WTC11 (cell line): ENCODE measurements around the gene VIT. TPM values are rescaled to one million over a fixed set of nuclear protein-coding genes. Genes with fewer than 3 reads are reported as not detected.

Source experiments
- ATAC-seq: fragments of 200-7000 bp; cut with Tn5 transposase; 2 replicates; pipeline ENCODE4 v1.10.0; 2021; ENCODE audit warnings: mild to moderate bottlenecking, moderate library complexity
- CTCF ChIA-PET: fragments of 300-600 bp; sonication (Branson Sonifier 250); formaldehyde crosslinking; loops from one replicate; lab custom pipeline; 2021; ENCODE audit warnings: antibody characterized with exemption; lab: Charles Lee
- POLR2A ChIA-PET: fragments of 350-600 bp; sonication (Branson Sonifier 250); formaldehyde crosslinking; loops from one replicate; lab custom pipeline; 2021; ENCODE audit warnings: antibody characterized with exemption; lab: Charles Lee
- DNase-seq: peaks from one replicate; pipeline ENCODE4 v3.0.0; 2021; ENCODE audit warnings: low spot score
- H3K27ac Mint-ChIP-seq: 2 replicates; pipeline ENCODE4 v1.8.0; 2021; ENCODE audit warnings: mixed read lengths
- H3K27me3 Mint-ChIP-seq: 2 replicates; pipeline ENCODE4 v1.8.0; 2021; ENCODE audit warnings: low read depth, mild to moderate bottlenecking, moderate library complexity, mixed read lengths
- H3K36me3 Mint-ChIP-seq: 2 replicates; pipeline ENCODE4 v1.8.0; 2021; ENCODE audit warnings: mixed read lengths
- H3K4me1 Mint-ChIP-seq: 2 replicates; pipeline ENCODE4 v1.8.0; 2022; ENCODE audit warnings: mixed read lengths
- H3K4me3 Mint-ChIP-seq: 2 replicates; pipeline ENCODE4 v1.8.0; 2021; ENCODE audit warnings: mild to moderate bottlenecking, moderate library complexity, mixed read lengths
- H3K9me3 Mint-ChIP-seq: 2 replicates; pipeline ENCODE4 v1.8.0; 2021; ENCODE audit warnings: mixed read lengths
- CBFB ChIP-seq: sonication (generic); formaldehyde crosslinking; IDR thresholded peaks from 2 replicates; pipeline ENCODE4 v1.8.1; 2022; ENCODE audit warnings: mild to moderate bottlenecking, low read depth, missing genetic modification reagents
- CREB1 ChIP-seq: sonication (generic); formaldehyde crosslinking; IDR thresholded peaks from 2 replicates; pipeline ENCODE4 v1.8.0; 2023; ENCODE audit warnings: mild to moderate bottlenecking, missing genetic modification reagents
- ELF4 ChIP-seq: sonication (generic); formaldehyde crosslinking; IDR thresholded peaks from 2 replicates; pipeline ENCODE4 v1.8.1; 2022; ENCODE audit warnings: low read depth, mild to moderate bottlenecking, moderate library complexity, missing genetic modification reagents
- GABPB1 ChIP-seq: sonication (generic); formaldehyde crosslinking; IDR thresholded peaks from 2 replicates; pipeline ENCODE4 v1.8.1; 2023; ENCODE audit warnings: mild to moderate bottlenecking, missing genetic modification reagents
- HMGXB4 ChIP-seq: sonication (generic); formaldehyde crosslinking; IDR thresholded peaks from 2 replicates; pipeline ENCODE4 v1.8.1; 2023; ENCODE audit warnings: mild to moderate bottlenecking, moderate library complexity, missing genetic modification reagents
- NFYB ChIP-seq: sonication (generic); formaldehyde crosslinking; conservative IDR thresholded peaks from 2 replicates; pipeline ENCODE4 v1.8.0; 2022; ENCODE audit warnings: low read depth, missing genetic modification reagents
- NR1H2 ChIP-seq: sonication (generic); formaldehyde crosslinking; IDR thresholded peaks from 2 replicates; pipeline ENCODE4 v1.9.0; 2021; ENCODE audit warnings: mild to moderate bottlenecking, moderate library complexity, missing genetic modification reagents
- SMAD4 ChIP-seq: sonication (generic); formaldehyde crosslinking; IDR thresholded peaks from 2 replicates; pipeline ENCODE4 v1.8.0; 2022; ENCODE audit warnings: mild to moderate bottlenecking, missing genetic modification reagents
- TEAD4 ChIP-seq: sonication (generic); formaldehyde crosslinking; IDR thresholded peaks from 2 replicates; pipeline ENCODE4 v1.8.0; 2022; ENCODE audit warnings: mild to moderate bottlenecking, missing genetic modification reagents
- TP53 ChIP-seq: sonication (generic); formaldehyde crosslinking; IDR thresholded peaks from 2 replicates; pipeline ENCODE4 v1.8.1; 2023; ENCODE audit warnings: mild to moderate bottlenecking, missing genetic modification reagents
- ZBTB21 ChIP-seq: sonication (generic); formaldehyde crosslinking; IDR thresholded peaks from 2 replicates; pipeline ENCODE4 v1.8.1; 2023; ENCODE audit warnings: mild to moderate bottlenecking, missing genetic modification reagents, borderline replicate concordance
- ZNF219 ChIP-seq: sonication (generic); formaldehyde crosslinking; IDR thresholded peaks from 2 replicates; pipeline ENCODE4 v1.8.0; 2023; ENCODE audit warnings: missing genetic modification reagents, mild to moderate bottlenecking, borderline replicate concordance
- ZNF671 ChIP-seq: fragments of 250-450 bp; sonication (Bioruptor Pico); IDR thresholded peaks from 2 replicates; pipeline ENCODE4 v1.8.0; 2021; ENCODE audit warnings: mild to moderate bottlenecking
- total RNA-seq: library from RNA; stranded (reverse); gene quantifications from 3 replicates; pipeline ENCODE4 v1.2.3, GENCODE V29; 2021
- TF ChIP-seq, protein P1 (sequence below): sonication (generic); formaldehyde crosslinking; IDR thresholded peaks from 2 replicates; pipeline ENCODE4 v1.8.1; 2023; ENCODE audit warnings: mild to moderate bottlenecking, missing genetic modification reagents, moderate library complexity
- TF ChIP-seq, protein P2 (sequence below): sonication (generic); formaldehyde crosslinking; IDR thresholded peaks from 2 replicates; pipeline ENCODE4 v1.8.0; 2023; ENCODE audit warnings: missing genetic modification reagents
- TF ChIP-seq, protein P3 (sequence below): sonication (generic); formaldehyde crosslinking; IDR thresholded peaks from 2 replicates; pipeline ENCODE4 v1.8.0; 2022; ENCODE audit warnings: mild to moderate bottlenecking, missing genetic modification reagents
- TF ChIP-seq, protein P4 (sequence below): sonication (generic); formaldehyde crosslinking; IDR thresholded peaks from 2 replicates; pipeline ENCODE4 v1.8.0; 2023; ENCODE audit warnings: mild to moderate bottlenecking, missing genetic modification reagents

VIT gene
- total RNA-seq, 1 experiment from 2014 or later = 0.46 TPM

GRCh38 chr2:36857713-36858112 is 161.2 kb downstream of the VIT start (continued):
- TF ChIP-seq, protein P1, sequence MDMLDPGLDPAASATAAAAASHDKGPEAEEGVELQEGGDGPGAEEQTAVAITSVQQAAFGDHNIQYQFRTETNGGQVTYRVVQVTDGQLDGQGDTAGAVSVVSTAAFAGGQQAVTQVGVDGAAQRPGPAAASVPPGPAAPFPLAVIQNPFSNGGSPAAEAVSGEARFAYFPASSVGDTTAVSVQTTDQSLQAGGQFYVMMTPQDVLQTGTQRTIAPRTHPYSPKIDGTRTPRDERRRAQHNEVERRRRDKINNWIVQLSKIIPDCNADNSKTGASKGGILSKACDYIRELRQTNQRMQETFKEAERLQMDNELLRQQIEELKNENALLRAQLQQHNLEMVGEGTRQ (CRISPR knock-in tag) = no peak
- no peak for TF ChIP-seq ELF4 (CRISPR knock-in tag)
- TF ChIP-seq HMGXB4 (CRISPR knock-in tag) = no peak
- TF ChIP-seq TEAD4 (CRISPR knock-in tag) = no peak
- no peak for TF ChIP-seq ZNF219 (CRISPR knock-in tag)
- no peak for TF ChIP-seq NFYB (CRISPR knock-in tag)
- TF ChIP-seq, protein P2, sequence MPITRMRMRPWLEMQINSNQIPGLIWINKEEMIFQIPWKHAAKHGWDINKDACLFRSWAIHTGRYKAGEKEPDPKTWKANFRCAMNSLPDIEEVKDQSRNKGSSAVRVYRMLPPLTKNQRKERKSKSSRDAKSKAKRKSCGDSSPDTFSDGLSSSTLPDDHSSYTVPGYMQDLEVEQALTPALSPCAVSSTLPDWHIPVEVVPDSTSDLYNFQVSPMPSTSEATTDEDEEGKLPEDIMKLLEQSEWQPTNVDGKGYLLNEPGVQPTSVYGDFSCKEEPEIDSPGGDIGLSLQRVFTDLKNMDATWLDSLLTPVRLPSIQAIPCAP (CRISPR knock-in tag) = no peak
- TF ChIP-seq, protein P3, sequence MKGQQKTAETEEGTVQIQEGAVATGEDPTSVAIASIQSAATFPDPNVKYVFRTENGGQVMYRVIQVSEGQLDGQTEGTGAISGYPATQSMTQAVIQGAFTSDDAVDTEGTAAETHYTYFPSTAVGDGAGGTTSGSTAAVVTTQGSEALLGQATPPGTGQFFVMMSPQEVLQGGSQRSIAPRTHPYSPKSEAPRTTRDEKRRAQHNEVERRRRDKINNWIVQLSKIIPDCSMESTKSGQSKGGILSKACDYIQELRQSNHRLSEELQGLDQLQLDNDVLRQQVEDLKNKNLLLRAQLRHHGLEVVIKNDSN = no peak
- TF ChIP-seq NR1H2 (CRISPR knock-in tag) = no peak
- no peak for TF ChIP-seq CBFB (CRISPR knock-in tag)
- no peak for TF ChIP-seq TP53
- no peak for TF ChIP-seq ZNF671 (CRISPR knock-in tag)

- no peak overlapping the region; the same call in 1 of the 2 replicates for H3K27ac Mint-ChIP-seq
- H3K4me1 Mint-ChIP-seq = peaks cover 4% of the 10 kb centered on the region; the same call in 1 of the 2 replicates
- no peaks in the 10 kb centered on the region for H3K27me3 Mint-ChIP-seq
- ATAC-seq = no peak
- TF ChIP-seq SMAD4 (CRISPR knock-in tag) (no peak), GABPB1 (CRISPR knock-in tag) (no peak), CREB1 (CRISPR knock-in tag) (no peak), ZBTB21 (no peak)
- TF ChIP-seq, protein P3 = no peak
- TF ChIP-seq, protein P4, sequence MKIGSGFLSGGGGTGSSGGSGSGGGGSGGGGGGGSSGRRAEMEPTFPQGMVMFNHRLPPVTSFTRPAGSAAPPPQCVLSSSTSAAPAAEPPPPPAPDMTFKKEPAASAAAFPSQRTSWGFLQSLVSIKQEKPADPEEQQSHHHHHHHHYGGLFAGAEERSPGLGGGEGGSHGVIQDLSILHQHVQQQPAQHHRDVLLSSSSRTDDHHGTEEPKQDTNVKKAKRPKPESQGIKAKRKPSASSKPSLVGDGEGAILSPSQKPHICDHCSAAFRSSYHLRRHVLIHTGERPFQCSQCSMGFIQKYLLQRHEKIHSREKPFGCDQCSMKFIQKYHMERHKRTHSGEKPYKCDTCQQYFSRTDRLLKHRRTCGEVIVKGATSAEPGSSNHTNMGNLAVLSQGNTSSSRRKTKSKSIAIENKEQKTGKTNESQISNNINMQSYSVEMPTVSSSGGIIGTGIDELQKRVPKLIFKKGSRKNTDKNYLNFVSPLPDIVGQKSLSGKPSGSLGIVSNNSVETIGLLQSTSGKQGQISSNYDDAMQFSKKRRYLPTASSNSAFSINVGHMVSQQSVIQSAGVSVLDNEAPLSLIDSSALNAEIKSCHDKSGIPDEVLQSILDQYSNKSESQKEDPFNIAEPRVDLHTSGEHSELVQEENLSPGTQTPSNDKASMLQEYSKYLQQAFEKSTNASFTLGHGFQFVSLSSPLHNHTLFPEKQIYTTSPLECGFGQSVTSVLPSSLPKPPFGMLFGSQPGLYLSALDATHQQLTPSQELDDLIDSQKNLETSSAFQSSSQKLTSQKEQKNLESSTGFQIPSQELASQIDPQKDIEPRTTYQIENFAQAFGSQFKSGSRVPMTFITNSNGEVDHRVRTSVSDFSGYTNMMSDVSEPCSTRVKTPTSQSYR (CRISPR knock-in tag) = no peak
- DNase-seq = no peak
- POLR2A ChIA-PET = no interaction called here
- H3K4me3 Mint-ChIP-seq = no peak overlapping the region
- peaks cover 8% of the 10 kb centered on the region for H3K9me3 Mint-ChIP-seq
- peaks cover 18% of the 10 kb centered on the region for H3K36me3 Mint-ChIP-seq
- CTCF ChIA-PET = no interaction called here
These were observed 162.3 kb downstream of the VIT start for GRCh38 chr2:36858551-36859365.
